Astrocyte of the cerebellum (primary cell): Measurements from ENCODE around the gene UTS2B.

Experiments used
- DNase-seq: peaks from one replicate; pipeline ENCODE4 v3.0.0-alpha.2; 2011; ENCODE audit warnings: low read depth
- H3K4me3 ChIP-seq: 2 replicates; pipeline ENCODE4 v1.5.1; 2011; ENCODE audit warnings: mild to moderate bottlenecking, low read depth, low read length, moderate library complexity
- CTCF ChIP-seq: IDR thresholded peaks from 2 replicates; pipeline ENCODE4 v1.5.1; 2012; ENCODE audit warnings: low read length, low read depth, moderate library complexity, mild to moderate bottlenecking; ENCODE audit errors: missing control alignments
- in situ Hi-C: cut with HindIII; loops from 2 replicates; pipeline ENCODE4 v1.10.0; 2017; ENCODE audit warnings: low sequenced_read_pairs

UTS2B gene

GRCh38 chr3:191355406-191355805 is 25.1 kb upstream of the UTS2B start:
- H3K4me3 ChIP-seq, result no peak overlapping the region
- in situ Hi-C loops, result no loop called here
- no peak for TF ChIP-seq CTCF
- DNase-seq, result no peak

- no peak for TF ChIP-seq CTCF
- H3K4me3 ChIP-seq, result no peak overlapping the region
- DNase-seq, result no peak
- in situ Hi-C loops, result no loop called here
Measured at GRCh38 chr3:191353022-191353777, 22.9 kb upstream of the UTS2B start.

- no peak for DNase-seq
- TF ChIP-seq CTCF, result no peak
- in situ Hi-C loops, result no loop called here
- no peak overlapping the region for H3K4me3 ChIP-seq
Measured at GRCh38 chr3:191352014-191352413, 21.7 kb upstream of the UTS2B start.

GRCh38 chr3:191350396-191351090 is 20.2 kb upstream of the UTS2B start:
- no peak for DNase-seq
- in situ Hi-C loops, result no loop called here
- no peak overlapping the region for H3K4me3 ChIP-seq
- no peak for TF ChIP-seq CTCF

- TF ChIP-seq CTCF, result no peak
- no peak overlapping the region for H3K4me3 ChIP-seq
- in situ Hi-C loops, result no loop called here
- DNase-seq, result no peak
Measured at GRCh38 chr3:191348098-191348497, 17.8 kb upstream of the UTS2B start.

GRCh38 chr3:191347228-191347627 is 16.9 kb upstream of the UTS2B start:
- in situ Hi-C loops, result no loop called here
- no peak overlapping the region for H3K4me3 ChIP-seq
- no peak for DNase-seq
- TF ChIP-seq CTCF, result no peak
